ENCODE results near the gene F12. TPM values are rescaled to one million over a fixed set of nuclear protein-coding genes. Genes with fewer than 3 reads are reported as not detected.

The F12 gene
- total RNA-seq, 4 donors from 2014 or later, result 0.27 to 0.89 TPM; not detected in 2

- Histone ChIP-seq H3K27ac (no peak overlapping the region), H3K36me3 (no peaks in the 10 kb centered on the region), H3K9me3 (no peaks in the 10 kb centered on the region), H3K27me3 (peaks cover 53% of the 10 kb centered on the region), H3K4me3 (no peak overlapping the region), H3K4me1 (peaks cover 0 to 16% (median 5%) of the 10 kb centered on the region in 3 donors)
- TF ChIP-seq CTCF (IDR thresholded peaks at IDR 0.05) (no peak), EP300 (IDR thresholded peaks at IDR 0.05) (no peak), POLR2A (IDR thresholded peaks at IDR 0.05) (no peak), POLR2AphosphoS5 (IDR thresholded peaks at IDR 0.05) (no peak)
- 100% methylated on average over 1 of the region's 1 CpG; no CpG with 5 or more reads in 1 of the 2 donors for WGBS, 2 donors (ENCODE audit: low coverage in 1 of 2)
- ATAC-seq, result no peak
Measured at GRCh38 chr5:177393206-177393765, 16.1 kb downstream of the F12 start.

- no peak overlapping the region for H3K27ac ChIP-seq
- H3K36me3 ChIP-seq, result no peaks in the 10 kb centered on the region
- H3K4me3 ChIP-seq, result no peak overlapping the region
- H3K4me1 ChIP-seq, result peaks cover 0 to 16% (median 5%) of the 10 kb centered on the region in 3 donors
- TF ChIP-seq POLR2A (IDR thresholded peaks at IDR 0.05) (no peak), EP300 (IDR thresholded peaks at IDR 0.05) (no peak), CTCF (IDR thresholded peaks at IDR 0.05) (no peak), POLR2AphosphoS5 (IDR thresholded peaks at IDR 0.05) (no peak)
- no peaks in the 10 kb centered on the region for H3K9me3 ChIP-seq
- 83% methylated on average over 1 of the region's 5 CpGs; no CpG with 5 or more reads in 1 of the 2 donors for WGBS, 2 donors (ENCODE audit: low coverage in 1 of 2)
- ATAC-seq, result no peak
- H3K27me3 ChIP-seq, result peaks cover 53% of the 10 kb centered on the region
Measured at GRCh38 chr5:177392765-177393164, 16.6 kb downstream of the F12 start.

- TF ChIP-seq POLR2AphosphoS5 (IDR thresholded peaks at IDR 0.05), result no peak
- no peak for TF ChIP-seq EP300 (IDR thresholded peaks at IDR 0.05)
- peak in 3 of 4 experiments; percentile 97 to 99 (median 98) for TF ChIP-seq CTCF (IDR thresholded peaks at IDR 0.05)
- no peak for TF ChIP-seq POLR2A (IDR thresholded peaks at IDR 0.05)
- WGBS, 2 donors (ENCODE audit: low coverage in 1 of 2), result 15 to 17% methylated on average over 4 to 7 of the region's 13 CpGs
Measured at GRCh38 chr5:177390363-177391300, 18.7 kb downstream of the F12 start.

GRCh38 chr5:177389241-177390169, 19.9 kb downstream of the F12 start:
- H3K9me3 ChIP-seq, result no peaks in the 10 kb centered on the region
- H3K36me3 ChIP-seq, result no peaks in the 10 kb centered on the region
- H3K27ac ChIP-seq, result peak overlapping the region in 2 of 4 donors; percentile 20 to 51
- peaks cover 42% of the 10 kb centered on the region for H3K27me3 ChIP-seq
- H3K4me1 ChIP-seq, result peaks cover 0 to 16% (median 5%) of the 10 kb centered on the region in 3 donors
- WGBS, 2 donors (ENCODE audit: low coverage in 1 of 2), result 30 to 43% methylated on average over 12 to 15 of the region's 21 CpGs
- ATAC-seq, result peak; percentile 29
- H3K4me3 ChIP-seq, result no peak overlapping the region
- TF ChIP-seq POLR2A (IDR thresholded peaks at IDR 0.05), result no peak
- TF ChIP-seq POLR2AphosphoS5 (IDR thresholded peaks at IDR 0.05), result no peak
- TF ChIP-seq EP300 (IDR thresholded peaks at IDR 0.05), result no peak
- TF ChIP-seq CTCF (IDR thresholded peaks at IDR 0.05), result no peak

More at GRCh38 chr5:177390363-177391300, 18.7 kb downstream of the F12 start:
- Histone ChIP-seq H3K27ac (peak overlapping the region in 1 of 4 donors; percentile 20), H3K27me3 (peaks cover 42% of the 10 kb centered on the region), H3K4me1 (peaks cover 0 to 16% (median 5%) of the 10 kb centered on the region in 3 donors), H3K9me3 (no peaks in the 10 kb centered on the region), H3K4me3 (no peak overlapping the region), H3K36me3 (no peaks in the 10 kb centered on the region)
- ATAC-seq, result peak; percentile 75

All from gastroesophageal sphincter (tissue), 4 donors.